Epithelial cell of esophagus (primary cell): Measurements from ENCODE around the gene KRT15.

ENCODE experiments used
- DNase-seq: peaks from one replicate; pipeline ENCODE4 v3.0.0; 2010; ENCODE audit warnings: low read depth
- H3K4me3 ChIP-seq: 2 replicates; pipeline ENCODE4 v1.5.1; 2011; ENCODE audit warnings: mild to moderate bottlenecking, low read length, control low read depth
- TF ChIP-seq, protein P1 (sequence below): IDR thresholded peaks from 2 replicates; pipeline ENCODE4 v1.5.1; 2011; ENCODE audit warnings: low read depth, mild to moderate bottlenecking, low read length, control low read depth, inconsistent platforms; ENCODE audit not compliant: insufficient read depth; ENCODE audit errors: missing control alignments

Gene KRT15

GRCh38 chr17:41496803-41497484 is 21.7 kb downstream of the KRT15 start:
- no peak overlapping the region for H3K4me3 ChIP-seq
- TF ChIP-seq, protein P1, sequence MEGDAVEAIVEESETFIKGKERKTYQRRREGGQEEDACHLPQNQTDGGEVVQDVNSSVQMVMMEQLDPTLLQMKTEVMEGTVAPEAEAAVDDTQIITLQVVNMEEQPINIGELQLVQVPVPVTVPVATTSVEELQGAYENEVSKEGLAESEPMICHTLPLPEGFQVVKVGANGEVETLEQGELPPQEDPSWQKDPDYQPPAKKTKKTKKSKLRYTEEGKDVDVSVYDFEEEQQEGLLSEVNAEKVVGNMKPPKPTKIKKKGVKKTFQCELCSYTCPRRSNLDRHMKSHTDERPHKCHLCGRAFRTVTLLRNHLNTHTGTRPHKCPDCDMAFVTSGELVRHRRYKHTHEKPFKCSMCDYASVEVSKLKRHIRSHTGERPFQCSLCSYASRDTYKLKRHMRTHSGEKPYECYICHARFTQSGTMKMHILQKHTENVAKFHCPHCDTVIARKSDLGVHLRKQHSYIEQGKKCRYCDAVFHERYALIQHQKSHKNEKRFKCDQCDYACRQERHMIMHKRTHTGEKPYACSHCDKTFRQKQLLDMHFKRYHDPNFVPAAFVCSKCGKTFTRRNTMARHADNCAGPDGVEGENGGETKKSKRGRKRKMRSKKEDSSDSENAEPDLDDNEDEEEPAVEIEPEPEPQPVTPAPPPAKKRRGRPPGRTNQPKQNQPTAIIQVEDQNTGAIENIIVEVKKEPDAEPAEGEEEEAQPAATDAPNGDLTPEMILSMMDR, result peak; percentile 91
- peak; percentile 93 for DNase-seq

DNA sequence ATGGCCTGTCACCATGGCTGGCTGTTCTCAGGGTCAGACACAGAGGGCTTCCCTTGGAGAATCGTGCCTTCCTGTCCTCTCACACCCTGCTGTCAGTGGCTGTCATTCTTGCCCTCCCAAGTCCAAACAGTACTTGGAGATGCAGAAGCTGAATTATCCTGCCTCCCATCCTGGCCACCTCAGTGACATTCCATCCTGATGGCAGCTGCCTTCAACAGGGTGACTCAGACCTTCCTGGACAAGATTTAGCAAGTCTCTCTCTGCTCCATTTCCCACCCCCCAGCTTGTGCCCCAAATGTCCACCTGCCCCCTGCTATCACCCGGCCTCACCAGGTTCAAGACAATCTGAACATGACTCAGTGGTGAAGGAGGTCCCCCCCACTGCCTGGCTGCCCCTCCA is 24.2 kb downstream of the KRT15 start:
- DNase-seq, result peak; percentile 67
- TF ChIP-seq, protein P1, result no peak
- H3K4me3 ChIP-seq, result no peak overlapping the region

DNA sequence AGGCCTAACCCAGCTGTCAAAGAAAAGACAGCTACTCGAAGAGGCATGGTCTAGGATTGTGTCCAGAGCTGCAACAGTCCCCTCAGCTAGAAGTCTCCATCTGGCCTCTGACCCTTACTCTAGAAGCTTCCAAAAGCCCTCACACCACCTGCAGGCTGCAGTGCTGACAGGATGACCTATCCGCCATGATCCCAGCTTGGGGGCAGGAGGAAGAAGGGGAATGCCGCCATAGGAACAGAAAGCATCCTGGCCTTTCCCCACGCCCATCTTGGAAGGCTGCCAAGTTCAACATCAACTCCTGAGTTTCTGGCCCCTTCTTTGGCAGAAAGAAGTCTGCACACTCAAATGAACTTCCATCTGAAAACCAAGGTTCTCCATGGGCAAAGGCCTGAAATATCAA is 25.9 kb downstream of the KRT15 start:
- DNase-seq, result no peak
- TF ChIP-seq, protein P1, result no peak
- no peak overlapping the region for H3K4me3 ChIP-seq

GRCh38 chr17:41492351-41492750 is 26.3 kb downstream of the KRT15 start:
- H3K4me3 ChIP-seq, result no peak overlapping the region
- no peak for DNase-seq
- TF ChIP-seq, protein P1, result no peak

GRCh38 chr17:41491476-41491875 is 27.2 kb downstream of the KRT15 start:
- TF ChIP-seq, protein P1, result no peak
- no peak for DNase-seq
- H3K4me3 ChIP-seq, result no peak overlapping the region

DNA sequence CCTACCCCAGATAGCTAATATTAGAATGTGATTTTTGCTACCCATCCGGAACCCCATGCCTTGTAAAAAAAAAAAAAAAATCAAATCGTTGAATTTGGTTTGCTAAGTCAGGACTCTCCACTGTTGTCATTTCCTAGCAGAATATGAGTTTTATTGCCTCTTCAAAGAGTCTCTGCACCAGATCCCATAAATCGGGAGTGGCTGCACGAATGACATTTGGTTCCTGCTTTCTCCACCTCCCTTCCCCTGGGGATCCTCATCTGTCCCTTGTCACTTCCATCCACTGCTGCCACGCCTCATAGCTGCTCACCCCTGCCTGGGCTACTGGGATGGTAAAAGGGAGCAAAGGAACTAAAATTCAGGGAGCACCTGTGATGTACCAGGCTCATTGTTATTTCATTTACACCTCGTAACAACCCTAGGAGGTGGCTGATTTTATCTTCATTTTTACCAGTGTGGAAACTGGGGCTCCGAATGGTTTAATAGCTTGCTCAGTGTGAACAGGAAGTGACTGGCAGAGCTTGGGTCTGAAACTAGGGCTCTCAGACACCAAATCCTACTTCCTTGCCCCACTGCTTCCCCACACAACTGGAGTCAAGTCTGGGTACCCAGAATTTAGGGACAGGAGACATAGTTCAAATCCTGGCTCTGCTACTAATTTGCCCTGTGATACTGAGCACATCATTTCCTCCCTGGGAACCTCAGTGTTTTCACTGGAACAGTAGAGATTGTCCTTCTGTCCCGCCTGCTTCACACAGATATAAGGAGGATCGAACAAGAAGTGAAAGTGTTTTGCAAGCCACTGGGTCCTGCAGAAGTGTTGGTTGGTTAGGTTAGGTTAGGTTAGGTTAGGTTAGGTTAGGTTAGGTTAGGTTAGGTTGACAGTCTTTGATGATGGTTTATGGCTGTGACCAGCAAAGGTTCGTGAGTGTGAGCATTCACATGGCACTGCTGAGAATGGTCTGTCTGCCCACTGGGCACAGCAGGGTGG is 28.4 kb downstream of the KRT15 start:
- DNase-seq, result no peak
- TF ChIP-seq, protein P1, result no peak
- H3K4me3 ChIP-seq, result no peak overlapping the region
